SK-N-SH treated with all-trans-retinoic acid at 6 μM for 48 hours (cell line): Measurements from ENCODE around the gene RPUSD4.

Experiments used
- ATAC-seq: fragments of 200-7000 bp; cut with Tn5 transposase; 3 replicates; pipeline ENCODE4 v1.9.1; 2020; ENCODE audit warnings: mild to moderate bottlenecking, moderate library complexity
- ARNTL ChIP-seq: fragments of 450-650 bp; formaldehyde crosslinking; IDR thresholded peaks from 2 replicates; pipeline ENCODE4 v1.5.0; 2020; ENCODE audit warnings: low read depth, mild to moderate bottlenecking, moderate library complexity, borderline replicate concordance
- BACH2 ChIP-seq: fragments of 250-450 bp; sonication (Bioruptor Pico); IDR thresholded peaks from 2 replicates; pipeline ENCODE4 v1.9.0; 2021; ENCODE audit warnings: mild to moderate bottlenecking, borderline replicate concordance
- CREB5 ChIP-seq: fragments of 250-450 bp; sonication (Bioruptor Pico); IDR thresholded peaks from 2 replicates; pipeline ENCODE4 v1.5.1; 2020; ENCODE audit warnings: low read depth, mild to moderate bottlenecking, moderate library complexity
- CSDC2 ChIP-seq: fragments of 250-450 bp; sonication (Bioruptor Pico); IDR thresholded peaks from 2 replicates; pipeline ENCODE4 v1.5.0; 2020; ENCODE audit warnings: mild to moderate bottlenecking, moderate library complexity
- ESRRG ChIP-seq: fragments of 250-450 bp; sonication (Bioruptor Pico); IDR thresholded peaks from 2 replicates; pipeline ENCODE4 v1.6.1; 2021; ENCODE audit warnings: mild to moderate bottlenecking
- GLIS3 ChIP-seq: fragments of 250-450 bp; sonication (Bioruptor Pico); IDR thresholded peaks from 2 replicates; pipeline ENCODE4 v1.5.0; 2020; ENCODE audit warnings: mild to moderate bottlenecking, moderate library complexity
- ISL1 ChIP-seq: fragments of 250-450 bp; sonication (Bioruptor Pico); IDR thresholded peaks from 2 replicates; pipeline ENCODE4 v2.1.2; 2022; ENCODE audit warnings: mild to moderate bottlenecking, moderate library complexity
- OSR1 ChIP-seq: fragments of 250-450 bp; sonication (Bioruptor Pico); IDR thresholded peaks from 2 replicates; pipeline ENCODE4 v1.8.0; 2022; ENCODE audit warnings: moderate library complexity, mild to moderate bottlenecking, inconsistent platforms
- PPARA ChIP-seq: fragments of 250-450 bp; sonication (Bioruptor Pico); IDR thresholded peaks from 2 replicates; pipeline ENCODE4 v1.5.0; 2020; ENCODE audit warnings: mild to moderate bottlenecking, borderline replicate concordance
- RARB ChIP-seq: fragments of 250-450 bp; sonication (Bioruptor Pico); IDR thresholded peaks from 2 replicates; pipeline ENCODE4 v1.8.0; 2021; ENCODE audit warnings: mild to moderate bottlenecking, moderate library complexity
- SNAI2 ChIP-seq: fragments of 250-450 bp; sonication (Bioruptor Pico); IDR thresholded peaks from 2 replicates; pipeline ENCODE4 v1.5.0; 2020; ENCODE audit warnings: mild to moderate bottlenecking, moderate library complexity
- TCF4 ChIP-seq: fragments of 250-450 bp; sonication (Bioruptor Pico); IDR thresholded peaks from 2 replicates; pipeline ENCODE4 v1.8.0; 2021; ENCODE audit warnings: mild to moderate bottlenecking, moderate library complexity, borderline replicate concordance
- TOX ChIP-seq: fragments of 250-450 bp; sonication (Bioruptor Pico); IDR thresholded peaks from 2 replicates; pipeline ENCODE4 v1.8.0; 2021; ENCODE audit warnings: mild to moderate bottlenecking, moderate library complexity, borderline replicate concordance
- TSHZ2 ChIP-seq: fragments of 250-450 bp; sonication (Bioruptor Pico); IDR thresholded peaks from 2 replicates; pipeline ENCODE4 v1.5.0; 2020; ENCODE audit warnings: mild to moderate bottlenecking, moderate library complexity
- ZC3H10 ChIP-seq: fragments of 250-450 bp; sonication (Bioruptor Pico); IDR thresholded peaks from 2 replicates; pipeline ENCODE4 v1.5.1; 2021; ENCODE audit warnings: mild to moderate bottlenecking, moderate library complexity
- ZNF8 ChIP-seq: fragments of 450-650 bp; formaldehyde crosslinking; IDR thresholded peaks from 2 replicates; pipeline ENCODE4 v1.5.0; 2020; ENCODE audit warnings: mild to moderate bottlenecking, moderate library complexity
- TF ChIP-seq, protein P1 (sequence below): fragments of 250-450 bp; sonication (Bioruptor Pico); IDR thresholded peaks from 2 replicates; pipeline ENCODE4 v1.5.1; 2021; ENCODE audit warnings: mild to moderate bottlenecking, moderate library complexity
- TF ChIP-seq, protein P2 (sequence below): fragments of 250-450 bp; sonication (Bioruptor Pico); IDR thresholded peaks from 2 replicates; pipeline ENCODE4 v1.8.0; 2021; ENCODE audit warnings: low read depth, mild to moderate bottlenecking, moderate library complexity, borderline replicate concordance

The RPUSD4 gene

DNA sequence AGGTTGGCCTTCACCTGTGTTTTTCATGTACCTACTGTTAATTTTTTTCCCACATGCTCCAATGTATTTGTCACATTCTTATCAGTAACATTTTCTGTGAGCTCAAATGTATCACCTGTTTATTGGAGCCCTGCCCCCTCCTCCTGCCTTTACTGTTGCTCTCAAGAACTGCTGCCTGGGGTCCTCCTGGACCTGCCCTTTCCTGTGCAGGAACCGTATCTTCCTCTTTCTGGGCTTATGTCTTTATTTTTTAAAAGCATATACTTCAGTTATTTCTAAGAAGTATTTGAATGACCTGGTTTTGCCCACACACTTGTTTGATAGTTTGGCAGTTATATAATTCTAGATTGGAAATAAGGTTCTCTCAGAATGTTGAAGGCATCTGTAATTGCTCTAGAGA lies 6.0 kb upstream of the RPUSD4 start:
- TF ChIP-seq ZNF8 (CRISPR knock-in tag) (no peak), ISL1 (no peak), TOX (CRISPR knock-in tag) (no peak), ESRRG (CRISPR knock-in tag) (no peak), CSDC2 (CRISPR knock-in tag) (no peak), ZC3H10 (CRISPR knock-in tag) (no peak)
- TF ChIP-seq, protein P1, sequence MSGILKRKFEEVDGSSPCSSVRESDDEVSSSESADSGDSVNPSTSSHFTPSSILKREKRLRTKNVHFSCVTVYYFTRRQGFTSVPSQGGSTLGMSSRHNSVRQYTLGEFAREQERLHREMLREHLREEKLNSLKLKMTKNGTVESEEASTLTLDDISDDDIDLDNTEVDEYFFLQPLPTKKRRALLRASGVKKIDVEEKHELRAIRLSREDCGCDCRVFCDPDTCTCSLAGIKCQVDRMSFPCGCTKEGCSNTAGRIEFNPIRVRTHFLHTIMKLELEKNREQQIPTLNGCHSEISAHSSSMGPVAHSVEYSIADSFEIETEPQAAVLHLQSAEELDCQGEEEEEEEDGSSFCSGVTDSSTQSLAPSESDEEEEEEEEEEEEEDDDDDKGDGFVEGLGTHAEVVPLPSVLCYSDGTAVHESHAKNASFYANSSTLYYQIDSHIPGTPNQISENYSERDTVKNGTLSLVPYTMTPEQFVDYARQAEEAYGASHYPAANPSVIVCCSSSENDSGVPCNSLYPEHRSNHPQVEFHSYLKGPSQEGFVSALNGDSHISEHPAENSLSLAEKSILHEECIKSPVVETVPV, result no peak
- no peak for ATAC-seq

- TF ChIP-seq TSHZ2 (CRISPR knock-in tag), result no peak
- TF ChIP-seq, protein P2, sequence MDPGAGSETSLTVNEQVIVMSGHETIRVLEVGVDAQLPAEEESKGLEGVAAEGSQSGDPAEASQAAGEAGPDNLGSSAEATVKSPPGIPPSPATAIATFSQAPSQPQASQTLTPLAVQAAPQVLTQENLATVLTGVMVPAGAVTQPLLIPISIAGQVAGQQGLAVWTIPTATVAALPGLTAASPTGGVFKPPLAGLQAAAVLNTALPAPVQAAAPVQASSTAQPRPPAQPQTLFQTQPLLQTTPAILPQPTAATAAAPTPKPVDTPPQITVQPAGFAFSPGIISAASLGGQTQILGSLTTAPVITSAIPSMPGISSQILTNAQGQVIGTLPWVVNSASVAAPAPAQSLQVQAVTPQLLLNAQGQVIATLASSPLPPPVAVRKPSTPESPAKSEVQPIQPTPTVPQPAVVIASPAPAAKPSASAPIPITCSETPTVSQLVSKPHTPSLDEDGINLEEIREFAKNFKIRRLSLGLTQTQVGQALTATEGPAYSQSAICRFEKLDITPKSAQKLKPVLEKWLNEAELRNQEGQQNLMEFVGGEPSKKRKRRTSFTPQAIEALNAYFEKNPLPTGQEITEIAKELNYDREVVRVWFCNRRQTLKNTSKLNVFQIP (CRISPR knock-in tag), result no peak
- no peak for TF ChIP-seq PPARA (CRISPR knock-in tag)
- TF ChIP-seq GLIS3 (CRISPR knock-in tag), result no peak
- no peak for TF ChIP-seq CSDC2 (CRISPR knock-in tag)
- TF ChIP-seq ESRRG (CRISPR knock-in tag), result no peak
- no peak for TF ChIP-seq TCF4 (CRISPR knock-in tag)
- no peak for TF ChIP-seq CREB5 (CRISPR knock-in tag)
- TF ChIP-seq ARNTL (CRISPR knock-in tag), result no peak
- no peak for TF ChIP-seq RARB
- TF ChIP-seq OSR1 (CRISPR knock-in tag), result no peak
- TF ChIP-seq, protein P1, result no peak
- no peak for TF ChIP-seq ZC3H10 (CRISPR knock-in tag)
- TF ChIP-seq BACH2, result no peak
- TF ChIP-seq, all 23 proteins: peak for 0
- ATAC-seq, result no peak
These were observed 5.3 kb upstream of the RPUSD4 start for GRCh38 chr11:126216526-126217305.

GRCh38 chr11:126214841-126215240 lies 3.4 kb upstream of the RPUSD4 start:
- TF ChIP-seq CREB5 (CRISPR knock-in tag) (no peak), ESRRG (CRISPR knock-in tag) (no peak), SNAI2 (CRISPR knock-in tag) (no peak), BACH2 (no peak), PPARA (CRISPR knock-in tag) (no peak), ZNF8 (CRISPR knock-in tag) (no peak)
- TF ChIP-seq, protein P1, result no peak
- no peak for ATAC-seq
